GM13977 (cell line): ENCODE data around the gene NINL.

Experiments used
- DNase-seq: peaks from one replicate; pipeline ENCODE4 v3.0.0; 2012; ENCODE audit warnings: low spot score
- in situ Hi-C: fragments of 300-500 bp; cut with MboI; formaldehyde crosslinking; loops from one replicate; pipeline ENCODE4 v1.12.0; 2022; ENCODE audit warnings: low sequenced_read_pairs, low pct_unique_long_range_greater_than_20kb, mixed read lengths, inconsistent platforms; ENCODE audit not compliant: unreplicated experiment
- TF ChIP-seq, protein P1 (sequence below): IDR thresholded peaks from 2 replicates; pipeline ENCODE4 v1.5.1; 2012; ENCODE audit warnings: mild to moderate bottlenecking, control low read depth; ENCODE audit not compliant: insufficient read depth; ENCODE audit errors: extremely low read depth, missing control alignments

NINL gene

DNA sequence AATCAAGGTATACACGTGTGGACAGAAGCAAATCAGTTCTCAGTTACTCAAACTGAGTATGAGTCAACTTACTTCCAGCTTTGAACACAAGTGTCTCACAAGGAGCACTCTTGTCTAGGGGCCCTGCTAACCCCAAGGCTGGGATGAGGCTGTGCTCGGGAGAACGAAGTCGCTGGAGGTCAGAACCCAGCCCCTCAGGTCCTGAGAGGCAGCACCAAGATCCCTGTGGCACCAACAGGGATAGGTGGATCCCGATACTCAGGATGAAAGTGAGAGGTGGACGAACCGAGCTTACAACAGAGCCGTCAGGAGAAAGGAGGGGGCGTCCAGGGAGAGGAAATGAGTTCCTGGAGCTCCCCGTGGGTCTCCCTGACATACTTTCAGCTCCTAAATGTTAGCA, 92.2 kb downstream of the NINL start:
- in situ Hi-C loops: no loop called here
- no peak for DNase-seq
- TF ChIP-seq, protein P1, sequence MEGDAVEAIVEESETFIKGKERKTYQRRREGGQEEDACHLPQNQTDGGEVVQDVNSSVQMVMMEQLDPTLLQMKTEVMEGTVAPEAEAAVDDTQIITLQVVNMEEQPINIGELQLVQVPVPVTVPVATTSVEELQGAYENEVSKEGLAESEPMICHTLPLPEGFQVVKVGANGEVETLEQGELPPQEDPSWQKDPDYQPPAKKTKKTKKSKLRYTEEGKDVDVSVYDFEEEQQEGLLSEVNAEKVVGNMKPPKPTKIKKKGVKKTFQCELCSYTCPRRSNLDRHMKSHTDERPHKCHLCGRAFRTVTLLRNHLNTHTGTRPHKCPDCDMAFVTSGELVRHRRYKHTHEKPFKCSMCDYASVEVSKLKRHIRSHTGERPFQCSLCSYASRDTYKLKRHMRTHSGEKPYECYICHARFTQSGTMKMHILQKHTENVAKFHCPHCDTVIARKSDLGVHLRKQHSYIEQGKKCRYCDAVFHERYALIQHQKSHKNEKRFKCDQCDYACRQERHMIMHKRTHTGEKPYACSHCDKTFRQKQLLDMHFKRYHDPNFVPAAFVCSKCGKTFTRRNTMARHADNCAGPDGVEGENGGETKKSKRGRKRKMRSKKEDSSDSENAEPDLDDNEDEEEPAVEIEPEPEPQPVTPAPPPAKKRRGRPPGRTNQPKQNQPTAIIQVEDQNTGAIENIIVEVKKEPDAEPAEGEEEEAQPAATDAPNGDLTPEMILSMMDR: no peak

DNA sequence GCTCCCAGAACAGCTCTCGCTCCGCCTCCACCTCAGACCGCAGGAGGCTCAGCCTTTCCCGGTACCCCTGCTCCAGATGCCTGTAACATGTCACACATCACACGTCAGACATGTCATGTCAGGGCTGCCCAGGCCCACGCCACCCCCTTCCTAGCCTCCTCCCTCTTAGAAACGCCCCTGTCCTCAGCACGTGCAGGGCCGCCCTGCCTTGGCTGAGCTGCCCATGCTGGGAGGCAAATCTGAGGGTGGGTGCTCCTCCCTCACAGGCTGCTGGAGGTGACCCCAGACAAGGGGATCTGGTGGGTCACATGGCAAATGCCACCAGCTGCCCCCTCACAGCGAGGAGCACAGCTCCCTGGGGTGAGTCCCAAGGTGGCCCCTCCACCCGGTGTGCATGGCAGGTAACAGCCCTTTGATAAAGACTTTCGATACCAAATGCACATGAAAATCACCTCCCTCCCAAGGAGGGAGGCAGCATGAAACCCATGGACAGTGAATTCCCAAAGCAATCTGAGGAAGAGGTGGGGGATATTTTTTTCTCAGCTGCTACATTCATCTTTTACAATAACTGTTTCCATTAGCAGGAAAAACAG, 93.8 kb downstream of the NINL start:
- TF ChIP-seq, protein P1: no peak
- no peak for DNase-seq
- in situ Hi-C loops: no loop called here

DNA sequence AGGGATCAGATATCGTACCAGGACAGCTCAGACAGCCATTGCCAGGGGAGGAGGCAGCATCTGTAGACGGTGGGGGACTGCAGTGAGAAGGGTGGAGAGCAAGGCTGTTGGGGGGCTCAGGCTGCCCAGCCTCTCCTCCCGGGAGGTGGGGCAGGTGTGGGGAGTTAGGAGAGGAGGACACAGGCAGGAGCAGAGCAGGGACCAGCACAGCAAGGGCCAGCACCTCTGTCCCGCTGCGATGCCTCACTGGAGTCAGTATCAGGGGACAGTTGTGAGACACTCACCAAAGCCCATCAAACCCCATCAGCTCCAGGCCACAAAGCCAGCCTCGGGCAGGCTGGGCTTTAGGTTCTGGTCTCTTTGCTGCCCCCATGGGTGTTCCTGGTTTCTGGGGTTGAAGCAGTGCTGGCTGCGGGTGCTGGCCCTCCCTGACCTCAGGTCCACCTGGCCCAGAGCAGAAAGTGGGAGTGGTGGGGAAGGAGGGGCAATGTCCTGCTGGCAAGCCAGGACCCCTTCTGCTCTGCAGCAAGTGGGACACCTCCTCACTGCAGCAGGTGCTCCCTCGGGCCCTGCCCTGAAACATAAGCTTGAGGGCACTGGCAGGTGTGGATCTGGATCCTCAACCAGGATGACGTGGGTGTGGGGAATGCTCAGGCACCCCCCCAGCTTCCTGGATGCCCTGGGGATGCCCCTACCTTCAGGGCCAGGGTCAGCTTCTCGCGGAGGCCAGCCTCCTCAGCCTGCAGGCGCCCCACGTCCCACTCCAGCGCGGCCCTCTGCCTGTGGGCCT, 94.5 kb downstream of the NINL start:
- in situ Hi-C loops: no loop called here
- DNase-seq: no peak
- TF ChIP-seq, protein P1: no peak

DNA sequence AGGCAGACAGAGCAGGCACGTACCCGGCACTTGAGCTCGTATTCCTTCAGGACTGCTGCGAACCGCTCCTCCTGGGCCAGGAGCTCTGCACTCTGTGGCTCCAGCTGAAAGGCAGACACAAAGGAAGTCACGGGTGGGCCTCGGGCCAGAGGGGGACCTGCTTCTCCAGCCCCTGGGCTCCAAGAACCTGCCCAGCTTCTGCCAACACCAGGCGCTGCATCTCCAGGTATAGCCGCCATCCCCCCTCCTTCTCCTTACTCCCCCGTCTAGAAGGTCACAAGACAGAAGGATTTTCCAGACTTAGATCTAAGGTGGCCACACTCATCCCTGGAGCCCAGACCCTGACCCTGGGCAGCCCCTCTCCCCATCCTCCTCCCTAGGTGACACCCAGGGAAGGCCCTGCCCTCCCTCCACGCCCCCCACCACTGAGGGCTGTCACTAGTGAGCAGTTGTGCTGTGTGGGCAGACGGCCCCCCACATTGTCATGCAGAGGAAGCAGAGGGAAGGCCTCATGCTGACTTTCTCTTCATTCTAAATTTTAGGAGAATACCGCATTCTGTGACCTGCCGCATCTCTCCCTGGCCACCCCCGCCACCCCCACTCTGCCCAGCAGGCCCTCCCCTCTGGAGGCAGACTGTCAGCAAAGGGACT, 96.0 kb downstream of the NINL start:
- in situ Hi-C loops: no loop called here
- TF ChIP-seq, protein P1: no peak
- DNase-seq: no peak

- DNase-seq: no peak
- in situ Hi-C loops: no loop called here
- TF ChIP-seq, protein P1: no peak
Measured at GRCh38 chr20:25487975-25488374, 97.4 kb downstream of the NINL start.

DNA sequence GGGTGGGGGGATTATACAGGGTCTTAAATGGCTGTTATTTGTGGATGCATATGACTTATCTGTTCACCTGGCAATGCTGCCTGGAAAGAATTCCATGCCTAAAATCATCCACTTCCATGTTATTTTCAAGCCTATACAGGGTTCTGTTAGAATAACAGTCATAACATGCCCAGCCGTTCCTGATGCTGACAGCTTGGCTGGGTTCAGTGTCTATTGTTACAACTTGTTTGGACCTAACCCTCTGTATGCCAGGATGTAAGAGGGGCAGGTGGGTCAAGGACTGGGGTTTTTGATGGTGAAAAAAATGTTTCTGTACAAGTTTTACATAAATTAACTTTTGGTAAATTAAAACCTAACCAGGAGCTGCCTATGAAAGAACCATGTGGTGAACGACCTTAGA, 98.0 kb downstream of the NINL start:
- TF ChIP-seq, protein P1: no peak
- in situ Hi-C loops: no loop called here
- DNase-seq: no peak
